Chondrocyte (in vitro differentiated cells): ENCODE data around the gene KMT2D. TPM values are rescaled to one million over a fixed set of nuclear protein-coding genes. Genes with fewer than 3 reads are reported as not detected.
A peak's percentile ranks its signal among the peaks of the same experiment; 100 is the strongest.

Source experiments
- DNase-seq: peaks from one replicate; pipeline ENCODE4 v3.0.0; 2021; ENCODE audit warnings: mixed read lengths, low spot score
- H3K27ac Mint-ChIP-seq: one replicate; pipeline ENCODE4 v1.8.0; 2021; ENCODE audit warnings: mild to moderate bottlenecking, moderate library complexity, mixed read lengths; ENCODE audit not compliant: unreplicated experiment
- H3K27me3 Mint-ChIP-seq: 2 replicates; pipeline ENCODE4 v1.8.0; 2021; ENCODE audit warnings: low read depth, mixed read lengths
- H3K36me3 Mint-ChIP-seq: 2 replicates; pipeline ENCODE4 v1.8.0; 2021; ENCODE audit warnings: low read depth, mixed read lengths
- H3K4me1 Mint-ChIP-seq: 2 replicates; pipeline ENCODE4 v1.8.0; 2021; ENCODE audit warnings: low read depth, mild to moderate bottlenecking, mixed read lengths
- H3K4me3 Mint-ChIP-seq: one replicate; pipeline ENCODE4 v1.8.0; 2021; ENCODE audit warnings: mild to moderate bottlenecking, moderate library complexity, mixed read lengths; ENCODE audit not compliant: unreplicated experiment
- H3K9me3 Mint-ChIP-seq: 2 replicates; pipeline ENCODE4 v1.8.0; 2021; ENCODE audit warnings: low read depth, mixed read lengths
- CTCF ChIP-seq: fragments of 200-600 bp; sonication (generic); IDR thresholded peaks from 2 replicates; pipeline ENCODE4 v1.5.0; 2021; ENCODE audit warnings: antibody characterized with exemption, mild to moderate bottlenecking, moderate library complexity
- total RNA-seq: library from RNA; stranded (reverse); gene quantifications from 3 replicates; pipeline ENCODE4 v1.2.1, GENCODE V29; 2021

Gene KMT2D
- total RNA-seq, 1 donor from 2014 or later, result 65.4 TPM

- TF ChIP-seq CTCF, result peak; percentile 80
- peak within 1 kb of the TSS; percentile 90 for H3K4me3 Mint-ChIP-seq
- no peaks in the 10 kb centered on the region for H3K9me3 Mint-ChIP-seq
- peak within 1 kb of the TSS; percentile 100 for H3K27ac Mint-ChIP-seq
- H3K36me3 Mint-ChIP-seq, result peaks cover 11% of the 10 kb centered on the region
- no peaks in the 10 kb centered on the region for H3K27me3 Mint-ChIP-seq
- H3K4me1 Mint-ChIP-seq, result peaks cover 43% of the 10 kb centered on the region
- peak; percentile 98 for DNase-seq
These were observed 42.1 kb downstream of the KMT2D start, which contains the start of gene PRKAG1 for GRCh38 chr12:49018261-49019119. Gene PRKAG1, minus strand, starts transcription at chr12:49018776. Its CDS starts 36 bp downstream, at chr12:49018740.

GRCh38 chr12:49017891-49018260, 42.7 kb downstream of the KMT2D start:
- Mint-ChIP-seq H3K4me1 (peaks cover 43% of the 10 kb centered on the region), H3K36me3 (peaks cover 11% of the 10 kb centered on the region), H3K27ac (peak overlapping the region; percentile 100), H3K27me3 (no peaks in the 10 kb centered on the region), H3K4me3 (peak overlapping the region; percentile 90), H3K9me3 (no peaks in the 10 kb centered on the region)
- TF ChIP-seq CTCF, result no peak
- DNase-seq, result no peak

GRCh38 chr12:49015196-49015595, 45.4 kb downstream of the KMT2D start:
- TF ChIP-seq CTCF, result no peak
- DNase-seq, result no peak
- Mint-ChIP-seq H3K27ac (no peak overlapping the region), H3K9me3 (no peaks in the 10 kb centered on the region), H3K4me1 (peaks cover 43% of the 10 kb centered on the region), H3K27me3 (no peaks in the 10 kb centered on the region), H3K36me3 (peaks cover 8% of the 10 kb centered on the region), H3K4me3 (no peak overlapping the region)

- peak; percentile 66 for TF ChIP-seq CTCF
- H3K27ac Mint-ChIP-seq, result no peak overlapping the region
- no peak overlapping the region for H3K4me3 Mint-ChIP-seq
- no peaks in the 10 kb centered on the region for H3K9me3 Mint-ChIP-seq
- H3K27me3 Mint-ChIP-seq, result no peaks in the 10 kb centered on the region
- peaks cover 12% of the 10 kb centered on the region for H3K36me3 Mint-ChIP-seq
- H3K4me1 Mint-ChIP-seq, result peaks cover 38% of the 10 kb centered on the region
- no peak for DNase-seq
These were observed 46.0 kb downstream of the KMT2D start for GRCh38 chr12:49014547-49014946.

GRCh38 chr12:49013428-49013827, 47.2 kb downstream of the KMT2D start:
- H3K27ac Mint-ChIP-seq, result no peak overlapping the region
- DNase-seq, result no peak
- H3K36me3 Mint-ChIP-seq, result peaks cover 12% of the 10 kb centered on the region
- H3K4me1 Mint-ChIP-seq, result peaks cover 30% of the 10 kb centered on the region
- no peaks in the 10 kb centered on the region for H3K9me3 Mint-ChIP-seq
- no peak for TF ChIP-seq CTCF
- no peaks in the 10 kb centered on the region for H3K27me3 Mint-ChIP-seq
- no peak overlapping the region for H3K4me3 Mint-ChIP-seq
